Nephron progenitor cell (in vitro differentiated cells): ENCODE measurements around the gene B2M.
"Not testable (repeated sequence)": the region's sequence is repeated elsewhere in the genome, so short reads cannot be mapped to it uniquely, and the experiment has no call there.

ENCODE experiments used
- DNase-seq: peaks from one replicate; pipeline ENCODE4 v3.0.0; 2021
- H3K27ac Mint-ChIP-seq: 2 replicates; pipeline ENCODE4 v1.8.0; 2021; ENCODE audit warnings: mild to moderate bottlenecking, moderate library complexity, mixed read lengths
- H3K27me3 Mint-ChIP-seq: 2 replicates; pipeline ENCODE4 v1.8.0; 2021; ENCODE audit warnings: mild to moderate bottlenecking, low read depth, mixed read lengths; ENCODE audit not compliant: poor library complexity
- H3K36me3 Mint-ChIP-seq: 2 replicates; pipeline ENCODE4 v1.8.0; 2021; ENCODE audit warnings: low read depth, mixed read lengths
- H3K4me1 Mint-ChIP-seq: 2 replicates; pipeline ENCODE4 v1.8.0; 2021; ENCODE audit warnings: mixed read lengths
- H3K4me3 Mint-ChIP-seq: 2 replicates; pipeline ENCODE4 v1.8.0; 2021; ENCODE audit warnings: mild to moderate bottlenecking, moderate library complexity, mixed read lengths
- H3K9me3 Mint-ChIP-seq: 2 replicates; pipeline ENCODE4 v1.8.0; 2021; ENCODE audit warnings: mild to moderate bottlenecking, moderate library complexity, mixed read lengths
- TF ChIP-seq, protein P1 (sequence below): fragments of 200-600 bp; sonication (generic); IDR thresholded peaks from 2 replicates; pipeline ENCODE4 v1.5.0; 2021; ENCODE audit warnings: antibody characterized with exemption

B2M gene

DNA sequence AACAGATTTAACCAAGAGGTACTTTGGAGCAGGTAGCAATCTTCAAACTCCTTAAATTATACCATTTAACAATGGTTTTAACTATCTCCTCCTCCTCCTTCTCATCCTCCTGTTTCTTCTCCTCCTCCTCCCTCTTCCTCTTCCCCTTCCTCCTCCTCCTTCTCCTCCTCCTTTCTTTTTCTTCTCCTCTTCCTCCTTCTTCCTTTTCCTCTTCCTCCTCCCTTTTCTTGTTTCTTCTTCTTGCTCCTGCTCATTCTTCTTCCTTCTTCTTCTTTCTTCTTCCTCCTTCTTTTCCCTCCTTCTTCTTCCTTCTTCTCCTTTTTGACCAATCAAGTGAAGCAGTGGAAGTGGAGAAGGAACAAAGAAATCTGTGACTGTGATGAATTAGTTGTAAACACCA lies 14.3 kb upstream of the B2M start:
- Mint-ChIP-seq H3K27ac (no peak overlapping the region), H3K9me3 (peaks cover 19% of the 10 kb centered on the region), H3K4me3 (no peak overlapping the region), H3K4me1 (peaks cover 15% of the 10 kb centered on the region), H3K36me3 (no peaks in the 10 kb centered on the region), H3K27me3 (peaks cover 15% of the 10 kb centered on the region)
- TF ChIP-seq, protein P1, sequence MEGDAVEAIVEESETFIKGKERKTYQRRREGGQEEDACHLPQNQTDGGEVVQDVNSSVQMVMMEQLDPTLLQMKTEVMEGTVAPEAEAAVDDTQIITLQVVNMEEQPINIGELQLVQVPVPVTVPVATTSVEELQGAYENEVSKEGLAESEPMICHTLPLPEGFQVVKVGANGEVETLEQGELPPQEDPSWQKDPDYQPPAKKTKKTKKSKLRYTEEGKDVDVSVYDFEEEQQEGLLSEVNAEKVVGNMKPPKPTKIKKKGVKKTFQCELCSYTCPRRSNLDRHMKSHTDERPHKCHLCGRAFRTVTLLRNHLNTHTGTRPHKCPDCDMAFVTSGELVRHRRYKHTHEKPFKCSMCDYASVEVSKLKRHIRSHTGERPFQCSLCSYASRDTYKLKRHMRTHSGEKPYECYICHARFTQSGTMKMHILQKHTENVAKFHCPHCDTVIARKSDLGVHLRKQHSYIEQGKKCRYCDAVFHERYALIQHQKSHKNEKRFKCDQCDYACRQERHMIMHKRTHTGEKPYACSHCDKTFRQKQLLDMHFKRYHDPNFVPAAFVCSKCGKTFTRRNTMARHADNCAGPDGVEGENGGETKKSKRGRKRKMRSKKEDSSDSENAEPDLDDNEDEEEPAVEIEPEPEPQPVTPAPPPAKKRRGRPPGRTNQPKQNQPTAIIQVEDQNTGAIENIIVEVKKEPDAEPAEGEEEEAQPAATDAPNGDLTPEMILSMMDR = no peak
- DNase-seq = no peak

DNA sequence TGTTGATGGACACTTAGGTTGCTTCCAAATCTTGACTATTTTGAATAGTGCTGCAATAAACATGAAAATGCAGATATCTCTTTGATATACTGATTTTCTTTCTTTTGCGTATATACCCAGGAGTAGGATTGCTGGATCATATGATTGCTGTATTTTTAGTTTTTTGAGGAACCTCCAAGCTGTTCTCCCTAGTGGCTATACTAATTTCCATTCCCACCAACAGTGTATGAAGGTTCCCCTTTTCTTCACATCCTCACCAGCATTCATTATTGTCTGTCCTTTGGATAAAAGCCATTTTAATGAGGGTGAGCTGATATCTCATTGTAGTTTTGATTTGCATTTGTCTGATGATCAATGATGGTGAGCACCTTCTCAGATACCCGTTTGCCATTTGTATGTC lies 12.7 kb upstream of the B2M start:
- Mint-ChIP-seq H3K27me3 (peaks cover 15% of the 10 kb centered on the region), H3K9me3 (peaks cover 34% of the 10 kb centered on the region), H3K36me3 (no peaks in the 10 kb centered on the region), H3K4me1 (peaks cover 15% of the 10 kb centered on the region), H3K4me3 (no peak overlapping the region), H3K27ac (no peak overlapping the region)
- TF ChIP-seq, protein P1 = no peak
- no peak for DNase-seq

DNA sequence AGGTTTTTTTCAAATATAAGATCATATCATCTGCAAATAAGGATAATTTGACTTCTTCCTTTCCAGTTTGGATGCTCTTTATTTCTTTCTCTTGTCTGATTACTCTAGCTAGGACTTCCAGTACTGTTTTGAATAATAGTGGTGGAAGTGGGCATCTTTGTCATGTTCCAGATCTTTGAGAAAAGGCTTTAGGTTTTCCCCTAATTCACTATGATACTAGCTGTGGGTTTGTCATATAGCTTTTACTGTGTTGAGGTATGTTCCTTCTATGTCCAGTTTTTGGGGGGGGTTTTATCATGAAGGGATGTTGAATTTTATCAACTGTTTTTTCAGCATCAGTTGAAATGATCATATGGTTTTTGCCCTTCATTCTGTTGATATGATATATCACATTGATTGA lies 10.6 kb upstream of the B2M start:
- Mint-ChIP-seq H3K27me3 (peaks cover 20% of the 10 kb centered on the region), H3K9me3 (peaks cover 45% of the 10 kb centered on the region)
- not testable (repeated sequence) for H3K4me1 Mint-ChIP-seq, DNase-seq, H3K27ac Mint-ChIP-seq, H3K4me3 Mint-ChIP-seq, H3K36me3 Mint-ChIP-seq

DNA sequence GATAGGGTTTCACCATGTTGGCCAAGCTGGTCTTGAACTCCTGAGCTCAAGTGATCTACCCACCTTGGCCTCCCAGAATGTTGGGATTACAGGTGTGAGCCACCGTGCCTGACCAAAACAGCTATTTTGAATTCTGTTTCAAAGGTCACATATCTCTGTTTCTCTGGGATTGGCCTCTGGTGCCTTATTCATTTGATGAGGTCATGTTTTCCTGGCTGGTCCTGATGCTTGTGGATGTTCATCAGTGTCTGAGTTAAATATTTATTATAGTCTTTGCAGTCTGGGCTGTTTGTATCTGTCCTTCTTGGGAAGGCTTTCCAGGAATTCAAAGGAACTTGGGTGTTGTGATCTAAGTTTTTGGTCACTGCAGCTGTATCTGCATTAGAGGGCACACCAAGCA lies 5.3 kb upstream of the B2M start:
- H3K4me1 Mint-ChIP-seq = peaks cover 9% of the 10 kb centered on the region

DNA sequence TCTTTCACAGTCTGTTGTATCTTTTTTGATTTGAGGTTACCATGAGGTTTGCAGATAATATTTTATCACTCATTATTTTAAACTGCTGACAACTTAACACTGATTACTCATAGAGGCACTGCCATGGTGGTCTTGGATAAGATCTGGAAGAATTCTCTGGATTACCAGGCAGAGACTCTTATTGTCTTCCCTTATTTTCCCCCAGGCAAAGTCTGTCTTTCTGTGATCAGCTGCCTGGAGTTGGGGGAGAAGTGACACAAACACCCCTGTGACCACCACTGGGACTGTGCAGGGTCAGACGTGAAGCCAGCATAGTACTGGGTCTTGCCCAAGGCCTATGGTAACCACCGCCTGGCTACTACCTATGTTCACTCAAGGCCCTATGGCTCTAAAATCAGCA lies 4.9 kb upstream of the B2M start:
- Mint-ChIP-seq H3K27ac (no peak overlapping the region), H3K27me3 (peaks cover 14% of the 10 kb centered on the region), H3K4me3 (no peak overlapping the region), H3K4me1 (peaks cover 11% of the 10 kb centered on the region), H3K36me3 (no peaks in the 10 kb centered on the region), H3K9me3 (peaks cover 31% of the 10 kb centered on the region)
- no peak for DNase-seq
- TF ChIP-seq, protein P1 = no peak

More for the DNA sequence above, 5.3 kb upstream of the B2M start:
- no peak for DNase-seq
- H3K27me3 Mint-ChIP-seq = peaks cover 14% of the 10 kb centered on the region
- no peak overlapping the region for H3K27ac Mint-ChIP-seq
- peaks cover 33% of the 10 kb centered on the region for H3K9me3 Mint-ChIP-seq
- no peaks in the 10 kb centered on the region for H3K36me3 Mint-ChIP-seq
- no peak overlapping the region for H3K4me3 Mint-ChIP-seq
- TF ChIP-seq, protein P1 = no peak

DNA sequence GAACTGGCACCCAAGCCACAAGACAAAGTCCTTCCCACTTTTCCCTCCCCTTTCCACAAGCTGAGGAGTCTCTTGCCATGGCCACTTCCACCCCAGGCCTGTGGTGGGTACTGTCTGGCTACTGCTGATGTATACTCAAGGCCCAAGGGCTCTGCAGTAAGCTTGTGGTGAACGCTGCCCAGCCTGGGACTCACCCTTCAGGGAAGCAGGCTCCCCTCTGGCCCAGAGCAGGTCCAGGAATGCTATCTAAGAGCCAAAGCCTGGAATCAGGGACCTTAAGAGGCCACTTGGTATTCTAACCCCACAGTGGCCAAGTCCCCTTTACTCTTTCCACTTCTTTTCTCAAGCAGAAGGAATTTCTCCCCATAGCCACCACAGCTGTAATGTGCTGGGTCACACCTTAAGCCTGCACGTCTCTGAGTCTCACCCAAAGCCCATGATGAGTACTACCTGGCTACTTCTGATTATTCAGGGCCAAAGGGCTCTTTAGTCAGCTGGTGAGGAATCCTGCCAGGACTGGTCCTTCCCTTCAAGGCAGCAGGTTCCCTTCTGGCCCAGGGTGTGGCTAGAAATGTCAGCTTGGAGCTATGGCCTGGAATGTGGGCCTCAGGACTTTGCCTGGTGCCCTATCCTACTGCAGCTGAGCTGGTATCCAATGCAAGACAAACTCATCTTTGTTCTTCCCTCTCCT lies 4.2 kb upstream of the B2M start:
- DNase-seq = no peak
- Mint-ChIP-seq H3K4me1 (peaks cover 13% of the 10 kb centered on the region), H3K4me3 (no peak overlapping the region), H3K36me3 (no peaks in the 10 kb centered on the region), H3K27me3 (peaks cover 15% of the 10 kb centered on the region), H3K9me3 (peaks cover 25% of the 10 kb centered on the region), H3K27ac (no peak overlapping the region)
- TF ChIP-seq, protein P1 = no peak
